ENCODE results near the gene TBRG4.
"Not testable (repeated sequence)": the region's sequence is repeated elsewhere in the genome, so short reads cannot be mapped to it uniquely, and the experiment has no call there.

TBRG4 gene

GRCh38 chr7:45114926-45115325 lies 3.4 kb upstream of the TBRG4 start:
- no peak for FAIRE-seq

GRCh38 chr7:45114257-45114656 lies 2.8 kb upstream of the TBRG4 start:
- FAIRE-seq = not testable (repeated sequence)

GRCh38 chr7:45112648-45113047 lies 1.2 kb upstream of the TBRG4 start:
- no peak for FAIRE-seq

GRCh38 chr7:45108863-45109262 lies 2.6 kb downstream of the TBRG4 start:
- no peak for FAIRE-seq

GRCh38 chr7:45107356-45107755 lies 4.1 kb downstream of the TBRG4 start:
- no peak for FAIRE-seq

- FAIRE-seq = no peak
Observed at GRCh38 chr7:45106820-45107219, 4.7 kb downstream of the TBRG4 start.

GRCh38 chr7:45105588-45106188 lies 5.8 kb downstream of the TBRG4 start:
- FAIRE-seq = no peak

GRCh38 chr7:45104844-45105587 lies 6.5 kb downstream of the TBRG4 start:
- FAIRE-seq = no peak

- no peak for FAIRE-seq
Observed at GRCh38 chr7:45103958-45104843, 7.3 kb downstream of the TBRG4 start.

- FAIRE-seq = no peak
Observed at GRCh38 chr7:45102785-45103712, 8.4 kb downstream of the TBRG4 start.

GRCh38 chr7:45101748-45102147 lies 9.7 kb downstream of the TBRG4 start:
- FAIRE-seq = no peak

- no peak for FAIRE-seq
Observed at GRCh38 chr7:45100761-45101480, 10.6 kb downstream of the TBRG4 start.

- FAIRE-seq = no peak
Observed at GRCh38 chr7:45099891-45100760, 11.4 kb downstream of the TBRG4 start.

GRCh38 chr7:45098983-45099839 lies 12.3 kb downstream of the TBRG4 start:
- FAIRE-seq = no peak

- FAIRE-seq = no peak
Observed at GRCh38 chr7:45092931-45093235, 18.6 kb downstream of the TBRG4 start.

- no peak for FAIRE-seq
Observed at GRCh38 chr7:45092100-45092930, 19.2 kb downstream of the TBRG4 start.

GRCh38 chr7:45089341-45089891 lies 22.1 kb downstream of the TBRG4 start:
- FAIRE-seq = no peak

GRCh38 chr7:45088821-45089340 lies 22.6 kb downstream of the TBRG4 start, which contains the start of gene NACAD:
TSS of gene NACAD (minus strand) at chr7:45088969. CDS start at chr7:45088894, 75 bp downstream.
- no peak for FAIRE-seq

Data from endometrium (tissue), 2 donors.